DMS153 treated with DMSO at 0.1 percent for 48 hours (cell line): ENCODE measurements around the gene DHRS7.

Source experiments
- DNase-seq: peaks from one replicate; lab custom pipeline; 2025; ENCODE audit not compliant: unreplicated experiment; lab: John Stamatoyannopoulos, UW

DHRS7 gene, protein sequence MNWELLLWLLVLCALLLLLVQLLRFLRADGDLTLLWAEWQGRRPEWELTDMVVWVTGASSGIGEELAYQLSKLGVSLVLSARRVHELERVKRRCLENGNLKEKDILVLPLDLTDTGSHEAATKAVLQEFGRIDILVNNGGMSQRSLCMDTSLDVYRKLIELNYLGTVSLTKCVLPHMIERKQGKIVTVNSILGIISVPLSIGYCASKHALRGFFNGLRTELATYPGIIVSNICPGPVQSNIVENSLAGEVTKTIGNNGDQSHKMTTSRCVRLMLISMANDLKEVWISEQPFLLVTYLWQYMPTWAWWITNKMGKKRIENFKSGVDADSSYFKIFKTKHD

DNA sequence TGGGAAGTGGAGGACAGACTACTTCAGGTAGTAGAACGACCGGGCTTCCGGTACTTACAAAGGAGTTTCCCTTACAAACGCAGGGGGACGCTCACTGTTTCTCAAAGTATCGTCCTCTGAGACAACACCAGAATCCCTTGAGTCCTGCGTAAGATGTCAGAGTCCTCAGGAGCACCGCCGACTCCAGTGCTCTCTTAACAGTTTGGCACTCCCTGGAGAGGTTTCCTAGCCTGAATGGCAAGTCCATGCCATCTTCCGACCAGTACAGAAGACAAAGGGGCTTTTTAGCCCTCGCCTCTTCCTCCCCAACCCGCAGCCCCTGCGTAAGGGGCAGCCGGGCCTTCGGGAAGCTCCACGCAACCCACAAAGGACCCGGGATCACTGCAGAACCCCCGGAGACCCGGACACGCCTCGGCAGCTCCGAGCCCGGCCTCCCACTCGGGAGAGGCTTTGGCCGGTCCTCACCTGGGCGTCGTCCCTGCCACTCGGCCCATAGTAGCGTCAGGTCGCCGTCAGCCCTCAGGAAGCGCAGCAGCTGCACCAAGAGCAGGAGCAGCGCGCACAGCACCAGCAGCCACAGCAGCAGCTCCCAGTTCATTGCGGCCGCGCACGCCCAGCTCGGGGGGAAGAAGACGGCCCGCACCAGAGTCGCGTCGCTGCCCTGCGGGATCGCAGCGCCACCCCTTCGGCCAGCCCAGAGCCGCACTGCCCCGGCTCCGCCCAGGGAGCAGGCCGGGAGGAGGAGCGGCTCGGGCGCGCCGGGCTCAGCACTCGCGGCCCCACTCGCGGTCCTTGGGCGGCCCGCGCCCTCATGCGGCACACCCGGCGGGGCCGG, at the start of gene DHRS7:
Gene DHRS7 (minus strand): TSS at position 687 of the 835 bp plus-strand sequence. CDS start 89 bp downstream, at position 598.
- peak; percentile 71 for DNase-seq

DNA sequence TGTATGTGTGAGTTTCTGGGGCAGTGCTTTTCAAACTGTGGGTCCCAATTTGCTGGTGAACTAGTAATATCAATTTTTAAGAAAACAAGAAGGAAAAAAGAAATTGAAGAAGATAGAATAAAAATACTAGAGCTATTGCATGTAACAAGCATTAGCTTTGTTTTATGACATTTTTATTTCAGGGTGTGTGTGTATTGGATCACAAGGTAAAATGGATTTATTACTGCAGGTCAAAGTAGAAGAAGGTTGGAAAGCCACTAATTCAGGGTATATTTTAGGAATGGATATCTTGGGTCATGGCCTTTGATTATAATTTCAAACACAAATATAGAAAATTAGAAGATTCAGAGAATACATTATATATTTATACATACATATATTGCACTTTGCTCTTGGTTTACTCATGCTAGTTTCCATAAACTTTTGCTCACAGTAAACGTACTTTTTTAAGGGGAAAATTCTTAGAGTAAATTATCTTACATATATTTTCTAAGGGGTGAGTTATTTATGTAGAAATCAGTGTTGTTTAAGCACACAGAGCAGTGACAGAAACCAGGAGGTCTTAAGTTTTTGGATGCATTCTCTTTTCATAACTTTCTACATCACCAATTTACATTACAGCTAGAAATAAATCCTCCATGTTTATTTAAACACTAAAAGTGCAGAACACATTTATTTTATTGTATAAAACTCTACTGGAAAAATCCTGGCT, 49.4 kb upstream of the DHRS7 start:
- no peak for DNase-seq

DNA sequence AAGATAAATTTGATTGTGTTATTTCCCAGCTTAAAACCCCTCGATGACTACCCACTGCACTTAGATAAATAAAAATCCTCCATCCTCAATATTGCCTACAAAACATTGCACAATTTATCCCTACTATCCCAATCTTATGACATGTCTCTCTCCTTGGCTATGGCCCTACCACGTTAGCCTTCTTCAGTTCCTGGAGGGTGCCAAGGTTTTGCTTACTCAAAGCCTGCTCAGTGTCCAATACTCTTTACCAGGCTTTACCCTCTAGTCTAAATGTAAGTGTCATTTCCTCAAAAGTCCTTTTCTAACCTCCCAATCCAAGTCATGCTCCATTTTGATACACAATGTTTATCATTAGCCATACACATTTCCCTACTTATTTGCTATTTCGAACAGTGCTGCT, 48.8 kb upstream of the DHRS7 start:
- DNase-seq = no peak

DNA sequence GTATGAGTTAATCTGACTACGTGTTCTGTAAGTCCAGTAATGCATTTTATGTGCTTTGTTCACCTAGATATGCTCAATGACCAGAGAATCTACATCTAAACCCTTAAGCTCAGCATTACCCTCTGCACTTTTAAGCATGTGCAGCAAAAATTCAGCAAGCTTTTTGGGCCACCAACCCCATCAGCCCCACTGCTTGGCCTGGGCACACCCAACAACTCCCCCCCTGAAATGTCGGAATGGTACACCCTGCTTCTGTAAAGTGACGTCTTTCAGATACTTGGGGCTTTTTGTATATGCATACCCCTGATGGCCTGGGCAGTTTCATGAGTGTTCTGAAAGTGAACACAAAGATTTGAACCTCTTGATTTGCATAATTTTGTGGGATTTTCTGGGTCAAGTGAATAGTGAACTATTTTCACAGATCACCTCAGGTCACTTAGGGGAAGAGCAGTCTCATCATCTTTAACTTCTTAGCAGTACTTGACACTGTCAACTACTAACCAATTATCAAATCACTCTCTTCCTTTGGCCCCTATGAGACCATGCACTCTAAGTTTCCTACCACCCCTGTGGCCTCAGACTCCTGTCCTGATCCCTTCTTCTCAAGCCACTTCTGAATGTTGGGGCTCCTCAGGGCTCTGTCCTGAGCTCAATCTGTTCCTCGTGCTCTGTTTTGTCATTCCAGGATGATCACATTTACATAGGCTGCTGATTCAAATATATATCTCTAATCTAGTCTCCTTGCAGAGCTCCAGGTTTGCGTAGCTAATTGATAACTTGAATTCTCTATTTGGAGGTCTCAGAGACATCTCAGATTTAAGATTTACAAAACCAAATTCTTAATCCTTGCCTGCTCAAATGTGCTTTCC, 47.5 kb upstream of the DHRS7 start:
- DNase-seq = no peak

DNA sequence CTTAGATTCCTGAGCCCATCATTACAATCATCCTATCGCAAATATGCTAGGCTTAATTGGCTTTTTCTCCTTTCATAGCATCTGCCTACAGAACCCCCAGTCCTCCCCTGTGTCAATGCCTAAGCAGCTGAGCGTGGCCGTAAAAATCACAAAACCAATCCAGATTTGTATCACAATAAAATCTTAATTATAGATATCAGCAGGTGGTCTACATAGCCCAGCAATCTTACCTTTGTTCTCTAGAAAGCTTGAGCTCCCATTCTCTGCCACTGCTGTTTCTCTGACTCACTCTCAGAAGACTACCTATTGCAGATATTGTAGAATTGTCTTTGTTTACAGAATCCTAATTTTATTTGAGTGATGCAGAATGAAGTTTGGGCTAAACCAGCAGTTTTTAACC, 46.0 kb upstream of the DHRS7 start:
- DNase-seq = no peak

DNA sequence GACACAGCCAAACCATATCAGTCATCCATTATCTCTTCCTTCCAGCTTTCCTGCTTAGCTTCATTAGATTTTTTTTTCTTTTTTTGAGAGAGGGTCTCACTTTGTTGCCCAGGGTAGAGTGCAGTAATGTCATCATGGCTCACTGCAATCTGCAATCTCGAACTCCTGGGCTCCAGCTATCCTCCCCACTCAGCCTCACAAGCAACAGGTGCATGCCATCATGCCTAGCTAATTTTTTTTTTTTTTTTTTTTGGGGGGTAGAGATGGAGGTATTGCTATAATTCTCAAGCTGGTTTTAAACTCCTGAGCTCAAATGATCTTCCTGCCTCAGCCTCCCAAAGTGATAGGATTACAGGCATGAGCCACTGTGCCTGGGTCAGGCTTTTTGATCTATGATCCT, 45.5 kb upstream of the DHRS7 start:
- DNase-seq = no peak

DNA sequence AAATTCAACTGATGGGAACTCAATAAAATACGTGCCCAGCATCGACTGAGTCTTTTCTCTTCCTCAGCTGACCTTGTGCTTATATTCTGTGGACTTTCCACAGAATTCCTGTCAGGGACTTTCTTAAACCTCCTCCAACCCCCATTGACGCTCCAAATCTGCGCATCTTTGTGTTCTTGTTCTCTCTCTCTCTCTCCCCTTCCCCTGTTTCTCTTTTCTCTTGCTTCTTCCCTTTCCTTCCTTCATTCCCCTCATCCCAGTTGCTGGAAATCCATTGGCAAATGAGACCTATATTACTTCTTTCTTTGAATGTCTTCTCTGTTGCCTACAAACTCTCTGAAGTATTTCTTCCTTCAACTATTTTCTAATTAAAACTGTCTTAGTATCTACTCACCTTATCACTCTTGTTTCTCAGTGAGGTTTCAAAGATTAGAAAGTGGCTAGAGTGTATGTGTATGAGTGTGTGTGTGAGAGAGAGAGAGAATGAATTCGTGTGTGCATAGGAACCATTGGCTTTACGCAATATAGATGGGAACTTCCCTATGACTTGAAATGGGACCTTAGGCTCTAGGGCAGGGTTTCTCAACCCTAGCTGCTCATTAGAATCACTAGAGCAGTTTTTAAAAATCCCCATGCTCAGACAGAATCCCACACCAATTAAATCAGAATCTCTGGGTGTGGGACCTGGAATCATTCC, 41.8 kb upstream of the DHRS7 start:
- DNase-seq = no peak

DNA sequence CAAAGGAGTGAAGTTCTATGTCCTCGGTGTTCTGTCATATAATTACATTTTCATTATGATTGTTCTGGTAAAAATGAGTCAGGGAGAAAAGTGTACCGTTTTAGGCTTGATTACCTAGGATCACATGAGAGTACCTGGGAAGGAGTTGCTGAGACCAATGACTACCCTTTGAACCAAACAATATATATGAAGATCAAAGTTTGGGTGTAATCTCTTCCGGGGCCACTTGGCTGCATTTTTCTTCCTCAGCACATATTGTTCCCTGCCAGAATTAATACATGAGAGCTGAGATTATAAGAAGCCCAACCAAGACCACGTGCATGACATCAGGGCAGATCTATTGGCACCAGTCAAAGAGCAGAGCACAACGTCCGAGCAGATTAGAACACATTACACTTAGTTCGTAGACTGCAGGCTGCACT, 41.1 kb upstream of the DHRS7 start:
- no peak for DNase-seq

DNA sequence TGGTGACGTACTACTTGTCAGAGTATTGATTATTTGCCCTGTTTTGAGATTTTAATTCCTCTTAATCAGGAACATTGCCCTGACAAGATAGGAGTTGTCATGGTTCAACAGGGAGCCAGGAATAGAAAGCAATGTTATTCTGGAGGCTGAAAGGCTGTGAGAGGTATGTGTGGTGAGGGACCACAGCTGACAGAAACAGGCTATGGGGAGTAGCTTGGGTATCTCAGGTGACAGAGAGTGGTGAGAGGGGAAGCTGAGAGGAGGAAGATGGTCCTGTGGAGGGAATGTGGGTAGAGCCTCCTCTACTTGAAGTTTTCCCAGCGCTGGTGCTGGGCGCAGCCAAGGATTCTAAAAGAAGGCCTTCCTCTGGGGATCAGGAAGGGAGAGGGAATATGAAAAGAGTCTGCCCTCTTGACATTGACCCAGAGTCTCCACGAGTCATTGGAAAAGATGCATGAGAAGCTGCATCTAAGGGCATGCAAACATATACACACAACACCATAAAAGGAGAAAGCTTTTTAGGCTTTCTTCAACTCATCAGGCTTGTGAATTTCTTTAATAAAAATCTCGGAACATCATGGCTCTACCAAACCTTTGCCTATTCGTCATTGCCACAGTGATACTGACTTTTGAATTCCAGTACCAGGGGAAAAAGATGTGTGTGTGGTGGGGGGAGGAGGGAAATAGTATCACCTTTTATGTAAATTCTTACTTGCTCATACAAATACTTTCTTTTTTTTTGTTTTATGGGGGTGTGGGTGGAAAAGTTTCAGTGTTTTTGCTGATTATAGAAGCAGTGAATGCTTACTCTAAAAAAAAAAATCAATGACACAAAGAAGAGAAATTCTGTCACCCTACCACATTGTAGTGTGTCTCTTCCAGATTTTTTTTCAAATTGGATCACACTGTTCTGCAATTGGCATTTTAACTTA, 39.9 kb upstream of the DHRS7 start:
- DNase-seq = no peak

DNA sequence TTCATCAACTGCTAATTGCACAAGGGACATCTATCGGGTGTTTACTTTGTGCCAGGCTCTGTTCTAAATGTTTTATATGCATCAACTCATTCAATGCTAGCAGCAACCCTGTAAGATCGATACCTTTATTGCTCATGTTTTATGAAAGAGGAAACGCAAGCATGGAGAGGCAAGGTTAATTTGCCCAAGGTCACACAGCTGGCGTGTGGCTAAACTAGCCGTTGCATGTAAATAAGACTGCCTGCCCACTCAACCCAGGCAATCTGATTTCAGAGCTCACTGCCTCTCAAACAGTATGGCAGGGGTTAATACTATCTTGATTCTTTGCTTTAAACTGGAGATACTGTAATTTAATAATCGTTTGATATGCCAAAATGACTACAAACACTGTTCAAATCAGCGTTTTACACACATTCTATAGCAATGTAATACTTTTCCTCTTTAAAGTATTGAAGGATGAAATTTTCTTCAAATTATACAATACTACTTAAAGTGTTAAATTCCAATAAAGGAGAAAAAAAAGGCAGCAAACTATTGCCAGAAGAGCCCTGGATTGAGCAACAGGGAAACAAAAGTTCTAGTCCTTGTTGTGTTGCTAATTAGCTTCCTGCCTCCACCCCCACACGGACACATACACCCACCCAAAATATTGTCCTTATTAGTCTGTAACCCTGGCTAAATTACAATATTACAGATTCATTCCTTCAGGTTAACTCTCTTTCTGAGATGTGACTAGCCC, 39.1 kb upstream of the DHRS7 start:
- no peak for DNase-seq

DNA sequence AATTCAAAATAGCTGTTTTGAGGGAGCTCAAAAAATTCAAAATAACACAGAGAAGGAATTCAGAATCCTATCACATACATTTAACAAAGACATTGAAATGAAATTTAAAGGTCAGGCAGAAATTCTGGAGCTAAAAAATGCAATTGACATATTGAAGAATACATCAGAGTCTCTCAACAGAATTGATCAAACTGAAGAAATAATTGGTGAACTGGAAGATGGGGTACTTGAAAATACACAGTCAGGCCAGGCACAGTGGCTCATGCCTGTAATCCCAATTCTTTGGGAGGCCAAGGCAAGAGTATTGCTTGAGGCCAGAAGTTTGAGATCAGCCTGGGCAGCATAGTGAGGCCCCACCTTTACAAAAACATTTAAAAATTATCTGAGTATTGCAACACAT, 34.1 kb upstream of the DHRS7 start:
- no peak for DNase-seq

DNA sequence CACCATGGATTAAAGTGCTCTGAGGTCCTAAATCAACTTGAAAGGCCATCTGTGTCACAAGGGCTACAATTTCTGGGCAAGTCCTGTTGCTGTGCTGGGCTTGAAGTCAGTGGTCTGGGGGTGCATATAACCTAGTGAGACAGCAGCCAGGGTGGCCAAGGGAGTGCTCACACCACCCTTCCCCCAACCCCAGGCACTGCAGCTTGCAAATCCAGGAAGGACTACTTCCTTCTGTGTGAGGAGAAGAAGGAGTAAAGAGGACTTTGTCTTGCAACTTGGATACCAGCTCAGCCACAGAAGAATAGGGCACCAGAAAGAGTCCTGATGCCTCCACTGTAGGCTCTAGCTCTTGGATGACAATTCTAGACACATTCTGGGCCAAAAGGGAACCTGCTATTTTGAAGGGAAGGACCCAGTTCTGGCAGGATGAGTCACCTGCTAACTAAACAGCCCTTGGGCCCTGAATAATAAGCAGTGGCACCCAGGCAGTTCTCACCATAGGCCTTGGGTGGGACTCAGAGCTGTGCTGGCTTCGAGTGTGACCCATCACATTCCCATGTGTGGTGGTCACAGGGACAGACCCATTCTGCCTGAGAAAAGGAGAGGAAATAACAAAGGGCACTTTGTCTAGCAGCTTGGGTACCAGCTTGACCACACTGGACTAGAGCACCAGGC, 32.6 kb upstream of the DHRS7 start:
- DNase-seq = no peak

DNA sequence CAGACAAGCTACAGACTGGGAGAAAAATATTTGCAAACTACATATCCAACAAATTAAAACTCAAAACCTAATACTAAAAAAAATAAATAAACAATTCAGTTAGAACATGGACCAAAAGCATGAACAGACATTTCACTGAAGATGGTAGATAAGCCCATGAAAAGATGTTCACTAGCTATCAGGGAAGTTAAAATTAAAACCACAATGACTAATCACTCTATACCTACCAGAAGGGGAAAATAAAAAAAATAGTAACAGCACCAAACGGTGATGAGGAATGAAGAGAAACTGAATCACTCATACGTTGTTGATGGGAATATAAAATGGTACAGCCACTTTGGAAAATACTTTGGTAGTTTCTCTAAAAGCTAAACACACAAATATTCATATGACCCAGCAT, 31.1 kb upstream of the DHRS7 start:
- DNase-seq = no peak

DNA sequence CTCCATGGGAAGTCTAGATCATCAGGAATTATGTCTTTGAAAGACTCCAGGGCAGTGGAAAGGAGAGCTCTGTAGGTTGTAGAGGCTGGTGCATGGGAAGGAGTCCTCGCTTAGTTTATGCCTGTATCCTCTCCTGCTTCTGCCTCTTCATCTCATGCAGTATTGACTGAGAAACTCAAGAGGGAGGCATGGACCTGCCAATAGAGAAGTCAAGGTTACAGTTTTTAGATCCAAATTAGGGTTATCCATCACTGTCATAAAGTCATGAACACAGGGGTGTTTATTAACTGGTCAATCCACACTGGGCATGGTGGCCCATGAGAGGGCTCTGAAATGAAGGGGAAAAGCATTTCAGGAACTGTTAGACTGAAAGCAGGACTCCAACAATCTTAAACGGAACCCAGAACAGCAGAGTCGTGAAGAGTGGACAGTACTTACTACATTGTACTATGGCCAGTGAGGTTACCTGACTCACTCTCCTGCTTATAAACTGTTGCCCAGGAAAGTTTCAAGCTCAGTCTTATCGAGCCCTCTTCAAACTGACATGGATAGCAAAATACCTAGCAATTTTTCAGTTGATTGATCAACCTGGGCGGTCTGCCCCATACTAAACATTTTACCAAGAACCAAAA, 30.1 kb upstream of the DHRS7 start:
- DNase-seq = no peak

DNA sequence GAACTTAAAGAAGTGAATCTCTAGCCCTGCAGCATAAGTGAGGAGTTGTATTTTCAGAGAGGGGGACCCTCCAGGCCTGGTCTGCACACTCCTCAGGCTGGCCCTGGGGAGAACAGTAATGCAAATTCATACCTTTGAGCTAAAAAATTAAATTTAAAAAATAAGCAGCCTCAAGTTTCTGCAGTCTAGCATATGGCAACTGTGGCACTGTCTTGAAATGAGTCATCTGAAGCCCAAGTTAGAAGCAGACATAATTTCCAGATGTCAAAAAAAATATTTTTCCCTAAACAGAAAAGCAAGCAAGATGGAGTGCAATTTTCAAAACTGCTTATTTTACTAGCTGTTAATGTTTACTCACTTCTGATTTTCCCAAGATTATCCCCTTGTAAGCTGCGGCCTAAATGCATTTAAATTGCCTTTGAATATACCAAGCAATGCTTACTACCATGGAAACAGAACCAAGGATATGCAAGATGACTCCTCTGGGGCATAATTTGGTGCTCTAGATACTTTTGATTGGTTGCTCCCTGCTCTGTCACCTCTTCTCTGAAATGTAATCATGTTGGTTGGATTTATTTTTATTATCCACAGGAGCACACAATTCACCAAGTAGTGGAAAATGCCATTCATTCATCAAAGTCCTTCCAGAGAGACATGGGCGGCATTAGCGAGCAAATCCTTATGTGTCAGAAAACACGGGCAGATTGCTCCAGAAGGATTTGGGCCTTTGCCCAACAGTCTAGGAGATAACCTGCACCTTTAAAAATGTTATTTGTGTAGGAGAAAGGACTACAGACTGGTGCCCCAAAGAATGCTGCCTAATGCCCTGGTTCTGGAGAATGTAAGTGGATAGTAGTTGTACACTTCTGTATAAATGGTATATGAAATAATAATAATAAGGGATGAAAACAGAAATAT, 25.0 kb upstream of the DHRS7 start:
- DNase-seq = no peak

DNA sequence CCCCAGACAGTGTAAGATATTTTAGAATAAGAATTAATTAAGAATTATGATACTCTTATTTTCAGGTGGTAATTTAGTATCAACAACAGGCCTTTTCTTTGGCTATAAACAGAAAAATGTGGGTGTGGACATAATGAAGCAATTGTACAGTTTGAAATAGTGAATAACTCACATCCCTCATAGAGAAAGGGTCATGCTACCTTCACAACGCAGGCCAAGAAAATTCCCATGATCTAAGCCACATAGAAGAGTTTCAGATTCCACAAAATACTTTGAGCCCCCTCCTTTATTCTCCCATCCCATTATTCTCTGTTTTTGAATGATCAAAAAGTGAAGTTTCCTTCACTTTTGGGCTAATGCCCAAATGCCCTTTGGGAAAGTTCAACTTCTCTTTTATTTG, 23.5 kb upstream of the DHRS7 start:
- DNase-seq = no peak
